GM18511 (cell line): ENCODE results near the gene MUSK.
"Not testable (repeated sequence)": the region's sequence is repeated elsewhere in the genome, so short reads cannot be mapped to it uniquely, and the experiment has no call there.

Source experiments
- ATAC-seq: cut with Tn5 transposase; IDR thresholded peaks from one replicate; pipeline ENCODE4 v1.9.1; 2021; ENCODE audit warnings: mild to moderate bottlenecking, moderate library complexity; ENCODE audit not compliant: unreplicated experiment

The MUSK gene

DNA sequence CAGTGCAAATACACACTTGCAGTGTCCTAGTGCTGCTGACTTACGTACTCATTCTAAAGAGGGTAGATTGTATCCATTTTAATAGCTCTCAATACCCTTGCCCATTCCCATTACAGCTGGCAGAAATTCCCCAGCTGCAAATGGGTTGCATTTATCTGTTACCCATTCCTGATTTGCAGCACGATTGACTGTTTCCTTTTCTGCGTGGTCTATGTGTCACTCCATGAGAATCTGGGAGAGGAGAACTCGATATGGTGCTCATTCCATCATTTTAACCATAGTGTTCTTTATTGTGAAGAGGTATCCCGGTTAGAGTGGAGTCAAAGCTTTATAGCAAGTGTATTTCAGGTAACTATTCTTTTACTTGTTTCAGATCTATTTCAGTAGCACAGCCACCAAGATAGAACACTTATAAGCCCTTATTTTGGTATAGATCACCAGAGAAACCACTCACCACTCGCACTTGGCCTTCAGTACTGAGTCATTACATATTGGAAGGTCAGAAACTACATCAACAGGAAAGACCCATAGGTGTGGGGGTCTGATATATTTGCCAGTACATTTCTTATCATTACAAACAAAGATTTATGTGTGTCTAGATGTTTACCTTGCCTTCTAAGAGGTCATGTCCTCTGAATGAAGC lies 139.5 kb downstream of the MUSK start:
- ATAC-seq: peak; percentile 72

DNA sequence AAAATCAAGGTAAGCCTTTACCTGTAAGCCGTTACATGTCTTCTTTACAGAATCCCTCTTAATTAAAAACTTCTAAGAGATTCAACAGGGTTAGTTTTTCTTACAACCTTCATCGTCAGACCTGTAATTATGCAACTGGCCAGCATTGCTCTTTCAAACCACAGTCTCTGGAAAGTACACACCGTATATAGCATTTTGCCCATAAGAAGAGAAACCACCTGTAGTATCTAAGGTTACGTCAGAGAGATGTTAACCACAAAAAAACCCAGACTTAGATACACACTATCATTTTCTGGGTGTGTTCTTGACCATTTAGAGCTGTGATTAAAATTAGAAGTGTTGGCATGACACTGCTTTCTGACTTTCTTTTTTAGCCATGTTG lies 140.0 kb downstream of the MUSK start:
- peak; percentile 95 for ATAC-seq

- ATAC-seq: peak; percentile 47
These were observed 140.5 kb downstream of the MUSK start for GRCh38 chr9:110809038-110809595.

DNA sequence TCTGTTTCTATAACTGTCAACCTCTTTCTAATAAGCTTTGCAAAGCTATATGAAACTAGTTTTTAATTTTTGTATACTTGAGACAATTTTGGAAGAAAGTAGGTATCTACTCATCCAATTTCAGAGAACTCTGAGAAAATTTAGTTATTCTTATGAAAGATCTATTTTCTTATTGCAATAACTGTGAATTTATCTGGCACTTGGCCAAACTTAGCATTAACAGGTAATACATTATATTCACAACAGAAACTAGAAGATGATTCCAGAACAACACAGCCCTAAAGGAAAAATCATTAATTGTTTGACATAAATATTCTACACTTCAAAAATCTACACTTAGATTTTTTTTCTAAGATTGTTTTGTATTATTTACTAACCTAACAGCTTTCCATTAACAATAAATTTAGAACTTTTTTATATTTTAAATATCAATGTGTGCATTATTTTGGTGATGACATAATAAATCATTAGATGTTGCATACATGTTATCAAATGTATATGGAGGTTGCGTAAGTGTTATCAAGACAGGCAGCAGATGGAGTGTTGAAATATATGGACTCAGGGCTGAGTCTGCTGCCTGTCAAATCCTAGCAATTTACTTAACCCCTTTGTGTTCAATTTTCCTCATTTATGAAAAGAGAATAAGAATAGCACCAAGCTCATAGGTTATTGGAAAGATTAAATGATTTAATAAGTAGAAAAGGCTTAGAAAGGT lies 141.8 kb downstream of the MUSK start:
- no peak for ATAC-seq

GRCh38 chr9:110812886-110813285 lies 144.3 kb downstream of the MUSK start:
- ATAC-seq: no peak

- ATAC-seq: no peak
These were observed 145.6 kb downstream of the MUSK start for GRCh38 chr9:110814159-110814558.

DNA sequence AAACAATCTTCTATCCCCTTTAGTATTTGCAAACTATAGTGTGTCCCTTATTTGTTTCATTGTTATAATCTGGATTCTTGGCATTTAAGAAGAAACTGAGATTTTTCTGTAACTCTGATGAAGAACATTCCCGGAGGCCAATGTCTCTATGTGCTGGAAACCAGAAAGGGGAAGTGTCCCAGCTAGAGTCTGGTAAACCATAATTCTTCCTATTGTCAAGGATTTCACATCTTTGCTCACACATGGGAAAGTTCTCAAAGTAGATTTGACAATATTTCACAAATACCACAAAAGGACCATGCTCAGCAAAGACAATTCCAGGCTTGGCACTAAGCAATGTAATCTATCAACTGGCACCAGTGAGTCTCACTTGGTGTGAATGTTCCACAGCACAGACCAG lies 146.8 kb downstream of the MUSK start:
- no peak for ATAC-seq

DNA sequence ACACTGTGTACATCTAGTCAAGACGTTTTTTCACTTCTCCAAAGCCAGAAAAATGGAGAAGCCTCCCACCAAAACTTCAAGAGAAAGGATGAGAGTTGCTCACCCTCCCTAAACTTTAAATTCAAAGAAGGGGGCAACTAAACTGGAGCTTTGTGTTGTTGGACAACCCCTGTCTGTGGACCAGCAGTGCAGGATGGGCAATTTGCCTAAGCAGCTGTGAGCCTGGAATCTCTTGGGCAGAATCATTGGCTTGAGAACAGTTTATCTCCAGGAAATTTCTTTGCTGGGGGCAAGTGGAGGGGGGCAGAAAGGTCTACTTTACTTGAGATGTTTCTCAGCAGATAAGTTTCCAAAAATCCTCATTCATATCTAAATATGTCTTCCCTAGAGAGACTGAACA lies 151.8 kb downstream of the MUSK start:
- ATAC-seq: no peak

- peak; percentile 97 for ATAC-seq
These were observed 152.5 kb downstream of the MUSK start for GRCh38 chr9:110821064-110821463.

DNA sequence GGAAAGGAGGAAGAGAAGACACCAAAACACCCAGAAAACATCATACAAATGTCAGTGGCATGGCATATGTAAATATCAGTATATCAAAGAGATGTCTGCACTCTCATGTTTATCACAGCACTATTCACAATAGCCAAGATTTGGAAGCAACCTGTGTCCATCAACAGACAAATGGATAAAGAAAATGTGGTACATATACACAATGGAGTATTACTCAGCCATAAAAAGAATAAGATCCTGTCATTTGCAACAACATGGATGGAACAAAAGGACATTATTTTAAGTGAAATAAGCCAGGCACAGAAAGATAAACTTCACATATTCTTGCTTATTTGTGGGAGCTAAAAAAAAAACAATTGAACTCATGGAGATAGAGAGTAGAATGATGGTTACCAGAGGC lies 156.5 kb downstream of the MUSK start:
- not testable (repeated sequence) for ATAC-seq

GRCh38 chr9:110825950-110826349 lies 157.4 kb downstream of the MUSK start:
- no peak for ATAC-seq

DNA sequence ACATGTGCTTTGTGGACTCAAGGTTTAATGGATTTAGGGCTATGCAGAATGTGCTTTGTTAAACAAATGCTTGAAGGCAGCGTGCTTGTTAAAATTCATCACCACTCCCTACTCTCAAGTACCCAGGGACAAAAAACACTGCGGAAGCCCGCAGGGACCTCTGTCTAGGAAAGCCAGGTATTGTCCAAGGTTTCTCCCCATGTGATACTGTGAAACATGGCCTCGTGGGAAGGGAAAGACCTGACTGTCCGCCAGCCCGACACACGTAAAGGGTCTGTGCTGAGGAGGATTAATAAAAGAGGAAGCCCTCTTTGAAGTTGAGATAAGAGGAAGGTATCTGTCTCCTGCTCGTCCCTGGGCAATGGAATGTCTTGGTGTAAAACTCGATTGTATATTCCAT lies 157.8 kb downstream of the MUSK start:
- not testable (repeated sequence) for ATAC-seq

GRCh38 chr9:110828264-110828663 lies 159.7 kb downstream of the MUSK start:
- no peak for ATAC-seq

- no peak for ATAC-seq
These were observed 161.9 kb downstream of the MUSK start for GRCh38 chr9:110830495-110830894.

- ATAC-seq: no peak
These were observed 164.3 kb downstream of the MUSK start for GRCh38 chr9:110832926-110833325.

GRCh38 chr9:110835404-110835803 lies 166.8 kb downstream of the MUSK start:
- ATAC-seq: no peak

DNA sequence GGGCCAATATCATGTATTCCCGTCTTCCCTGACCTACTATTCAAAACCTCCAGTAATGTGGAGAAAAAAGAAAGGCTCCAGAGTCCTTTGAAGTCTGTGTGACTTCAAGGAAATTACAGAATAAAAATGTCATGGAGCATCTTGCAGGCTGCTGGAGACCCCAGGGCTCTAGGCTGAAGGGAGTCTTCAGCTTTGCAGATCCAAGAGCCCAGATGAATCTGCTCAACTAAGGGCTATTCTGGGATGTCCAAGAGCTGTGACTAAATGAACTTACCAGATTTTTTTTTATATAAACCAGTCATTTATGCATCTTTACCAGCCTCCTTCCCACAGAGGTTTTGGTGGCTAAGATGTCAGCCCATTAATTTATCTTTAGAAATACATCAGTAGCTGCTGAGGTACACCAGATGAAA lies 167.3 kb downstream of the MUSK start:
- ATAC-seq: no peak

- ATAC-seq: peak; percentile 92
These were observed 168.9 kb downstream of the MUSK start for GRCh38 chr9:110837401-110838005.

- no peak for ATAC-seq
These were observed 173.6 kb downstream of the MUSK start for GRCh38 chr9:110842169-110842568.

DNA sequence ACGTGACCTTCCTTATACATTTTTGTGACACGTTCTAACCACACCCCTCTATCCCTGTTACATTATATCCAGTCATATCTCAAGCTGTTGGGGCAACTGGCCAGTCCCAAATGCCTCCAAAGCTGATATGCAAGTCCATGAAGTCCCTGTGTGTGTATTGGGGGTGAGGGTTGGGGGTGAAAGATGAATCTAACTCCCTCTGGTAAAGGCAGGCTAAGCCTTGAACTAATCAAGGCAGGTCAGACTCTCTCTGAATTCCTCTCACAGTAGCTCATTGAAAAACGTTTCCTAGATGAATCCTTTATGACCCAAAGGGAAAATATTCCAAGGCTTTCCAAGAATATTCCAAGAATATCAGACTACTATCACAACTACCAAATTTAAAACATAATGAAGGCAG lies 174.4 kb downstream of the MUSK start:
- no peak for ATAC-seq

GRCh38 chr9:110844121-110844520 lies 175.5 kb downstream of the MUSK start:
- no peak for ATAC-seq

DNA sequence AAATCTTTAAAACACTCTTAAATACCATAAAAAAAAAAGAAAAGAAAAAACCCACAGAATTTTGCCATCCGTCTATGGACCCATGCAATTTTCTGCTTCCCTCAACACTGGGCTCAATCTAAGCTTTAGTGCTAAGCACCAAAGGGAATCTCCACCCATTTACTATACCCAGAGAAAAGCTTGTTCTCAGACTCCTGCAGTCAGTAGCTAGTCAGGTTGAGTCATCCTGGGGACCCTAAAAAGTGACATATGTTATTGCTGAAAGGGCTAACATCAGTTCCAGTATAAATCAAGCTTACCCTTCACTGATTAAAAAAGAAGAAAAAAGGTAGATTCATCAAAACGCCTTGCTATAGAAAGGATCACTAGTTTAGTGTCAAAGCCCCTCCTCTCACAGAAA lies 177.6 kb downstream of the MUSK start:
- no peak for ATAC-seq
